ENCODE measurements around the gene DPYD. TPM values are rescaled to one million over a fixed set of nuclear protein-coding genes. Genes with fewer than 3 reads are reported as not detected.

Gene DPYD
- total RNA-seq, 1 donor from 2014 or later, result 12.6 TPM

DNA sequence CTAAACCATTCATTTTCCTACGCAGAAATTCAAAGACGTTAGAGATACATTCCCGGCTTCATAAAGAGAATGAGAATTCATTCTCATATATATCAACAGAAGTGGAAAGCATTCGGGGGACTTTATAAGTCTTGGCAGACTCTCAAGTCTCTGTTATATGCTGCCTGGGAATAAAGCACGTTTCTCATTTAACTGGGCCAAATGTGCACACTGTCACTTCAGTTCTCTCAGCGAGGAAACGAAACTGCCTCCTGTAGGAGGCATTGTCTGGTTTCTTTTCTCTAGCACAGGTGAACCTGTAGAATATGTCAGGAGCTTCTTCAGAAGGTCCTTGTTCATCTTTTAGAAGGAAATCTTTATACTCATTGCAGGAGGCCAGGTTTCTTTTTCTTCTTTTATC lies 831.7 kb downstream of the DPYD start:
- Mint-ChIP-seq H3K9me3 (no peaks in the 10 kb centered on the region), H3K27ac (no peak overlapping the region), H3K36me3 (ENCODE audit: low read depth) (no peaks in the 10 kb centered on the region), H3K4me1 (no peaks in the 10 kb centered on the region), H3K4me3 (no peak overlapping the region), H3K27me3 (no peaks in the 10 kb centered on the region)
- CTCF ChIA-PET, result no interaction called here
- intact Hi-C loops (cut with micrococcal nuclease), result no loop called here
- ATAC-seq (ENCODE audit: low read depth), result no peak
- POLR2A ChIA-PET, result no interaction called here
- TF ChIP-seq CTCF (IDR thresholded peaks at IDR 0.05), result no peak
- no peak for DNase-seq

GRCh38 chr1:97088391-97088790 lies 832.4 kb downstream of the DPYD start:
- no peak for TF ChIP-seq CTCF (IDR thresholded peaks at IDR 0.05)
- intact Hi-C loops (cut with micrococcal nuclease), result no loop called here
- no peak overlapping the region for H3K4me3 Mint-ChIP-seq
- H3K9me3 Mint-ChIP-seq, result no peaks in the 10 kb centered on the region
- H3K36me3 Mint-ChIP-seq (ENCODE audit: low read depth), result no peaks in the 10 kb centered on the region
- DNase-seq (no peak), ATAC-seq (ENCODE audit: low read depth) (no peak)
- POLR2A ChIA-PET, result no interaction called here
- CTCF ChIA-PET, result no interaction called here
- H3K27me3 Mint-ChIP-seq, result no peaks in the 10 kb centered on the region
- no peaks in the 10 kb centered on the region for H3K4me1 Mint-ChIP-seq
- H3K27ac Mint-ChIP-seq, result no peak overlapping the region

DNA sequence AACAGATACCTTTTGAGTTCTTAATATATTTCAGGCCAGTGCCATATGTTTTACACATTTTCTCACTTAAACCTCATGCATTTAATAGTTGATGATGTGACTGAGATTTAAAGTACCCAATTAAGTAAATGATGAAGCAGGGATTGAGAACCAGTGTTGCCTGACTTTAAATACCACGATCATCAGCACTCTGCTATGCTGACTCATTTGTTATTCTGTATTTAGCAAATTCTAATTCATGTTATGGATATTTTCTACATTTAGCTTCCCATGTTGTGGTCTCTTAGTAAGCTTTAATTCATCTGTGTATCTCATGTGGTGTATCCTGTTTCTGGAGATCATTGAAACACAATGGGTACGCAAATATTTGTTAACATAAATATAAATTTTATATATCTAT lies 836.3 kb downstream of the DPYD start:
- no peak for ATAC-seq (ENCODE audit: low read depth)
- H3K36me3 Mint-ChIP-seq (ENCODE audit: low read depth), result no peaks in the 10 kb centered on the region

GRCh38 chr1:97082160-97082848 lies 838.5 kb downstream of the DPYD start:
- H3K4me3 Mint-ChIP-seq, result no peak overlapping the region
- TF ChIP-seq CTCF (IDR thresholded peaks at IDR 0.05), result no peak
- no peaks in the 10 kb centered on the region for H3K36me3 Mint-ChIP-seq (ENCODE audit: low read depth)
- ATAC-seq (ENCODE audit: low read depth) (no peak), DNase-seq (no peak)
- H3K27me3 Mint-ChIP-seq, result no peaks in the 10 kb centered on the region
- POLR2A ChIA-PET, result no interaction called here
- H3K4me1 Mint-ChIP-seq, result no peaks in the 10 kb centered on the region
- no peak overlapping the region for H3K27ac Mint-ChIP-seq
- CTCF ChIA-PET, result no interaction called here
- intact Hi-C loops (cut with micrococcal nuclease), result no loop called here
- H3K9me3 Mint-ChIP-seq, result no peaks in the 10 kb centered on the region

More for the DNA sequence above, 836.3 kb downstream of the DPYD start:
- ChIA-PET POLR2A (no interaction called here), CTCF (no interaction called here)
- no peak overlapping the region for H3K4me3 Mint-ChIP-seq
- H3K4me1 Mint-ChIP-seq, result no peaks in the 10 kb centered on the region
- H3K9me3 Mint-ChIP-seq, result no peaks in the 10 kb centered on the region
- DNase-seq, result no peak
- intact Hi-C loops (cut with micrococcal nuclease), result no loop called here
- no peak overlapping the region for H3K27ac Mint-ChIP-seq
- no peak for TF ChIP-seq CTCF (IDR thresholded peaks at IDR 0.05)
- no peaks in the 10 kb centered on the region for H3K27me3 Mint-ChIP-seq

DNA sequence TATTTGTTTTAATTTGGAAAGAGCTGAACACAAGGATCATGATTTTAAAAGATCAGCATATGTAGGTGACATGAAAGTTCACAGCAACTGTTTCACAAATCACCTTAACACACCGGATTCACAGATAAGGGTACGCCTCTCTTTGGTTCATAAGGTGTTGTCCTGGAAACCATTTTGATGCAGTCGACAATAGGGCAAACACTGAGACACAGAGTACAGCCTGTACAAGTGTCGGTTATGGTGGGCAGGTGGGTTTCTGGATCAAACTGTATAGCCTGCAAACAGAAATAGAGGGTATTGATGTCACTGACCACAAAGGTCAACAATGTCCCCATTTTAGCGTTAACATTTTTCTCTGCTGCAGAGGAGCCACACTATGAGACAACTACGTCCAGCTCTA lies 842.0 kb downstream of the DPYD start:
- CTCF ChIA-PET, result no interaction called here
- ATAC-seq (ENCODE audit: low read depth) (no peak), DNase-seq (no peak)
- no peaks in the 10 kb centered on the region for H3K9me3 Mint-ChIP-seq
- intact Hi-C loops (cut with micrococcal nuclease), result no loop called here
- H3K27ac Mint-ChIP-seq, result no peak overlapping the region
- POLR2A ChIA-PET, result no interaction called here
- no peak overlapping the region for H3K4me3 Mint-ChIP-seq
- no peaks in the 10 kb centered on the region for H3K27me3 Mint-ChIP-seq
- TF ChIP-seq CTCF (IDR thresholded peaks at IDR 0.05), result no peak
- no peaks in the 10 kb centered on the region for H3K36me3 Mint-ChIP-seq (ENCODE audit: low read depth)
- no peaks in the 10 kb centered on the region for H3K4me1 Mint-ChIP-seq

Measured in activated B cell treated with CpG ODN at 0.5 μM for 24 hours (primary cell).